Amniotic epithelial cell (primary cell): ENCODE measurements around the gene SDHB.

Experiments used
- DNase-seq: peaks from one replicate; pipeline ENCODE4 v3.0.0-alpha.2; 2010; ENCODE audit warnings: low read depth

Gene SDHB

GRCh38 chr1:17012775-17013490 lies 40.9 kb downstream of the SDHB start:
- no peak for DNase-seq

DNA sequence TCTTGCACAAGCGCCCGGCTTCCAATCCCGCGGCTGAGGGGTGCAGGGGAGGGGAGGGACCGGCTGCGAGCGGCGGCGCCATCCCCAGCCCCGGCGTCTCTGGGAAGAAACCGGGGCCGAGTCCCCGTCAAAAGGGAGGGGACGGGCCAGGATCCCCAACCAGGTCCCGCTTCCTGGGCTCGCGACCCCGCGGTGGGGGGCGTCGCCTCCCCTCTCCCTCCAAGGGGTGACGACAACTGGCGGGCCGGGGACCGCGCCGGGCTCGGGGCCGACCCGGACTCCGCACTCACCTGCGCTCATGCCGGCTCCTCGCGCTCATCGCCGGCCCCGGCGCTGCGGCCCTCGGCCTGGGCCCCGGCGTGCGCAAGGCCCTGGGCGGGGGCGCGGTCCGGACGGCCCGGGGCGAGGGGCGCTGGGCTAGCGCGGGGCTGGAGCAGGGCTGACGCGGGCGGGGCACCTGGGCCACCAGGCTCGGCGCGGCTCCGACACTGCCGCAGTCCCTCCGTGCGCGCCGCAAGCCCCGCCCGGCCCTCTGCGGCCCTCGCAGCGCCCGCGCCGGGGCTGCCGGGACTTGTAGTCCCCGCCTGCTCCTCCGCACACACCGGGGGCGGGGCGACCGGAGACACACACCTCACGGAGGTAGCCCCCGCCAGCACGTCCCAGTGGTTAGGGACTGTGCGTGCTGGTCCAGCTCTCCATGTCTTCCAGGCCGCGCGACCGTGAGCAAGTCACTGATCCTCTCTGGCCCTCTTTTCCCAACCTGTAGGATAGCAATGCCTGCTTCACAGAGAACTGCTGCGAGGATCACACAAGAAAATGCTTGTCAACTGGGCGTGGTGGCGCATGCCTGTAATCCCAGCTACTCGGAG lies 42.2 kb downstream of the SDHB start, which contains the start of gene ATP13A2:
TSS of gene ATP13A2 (minus strand) at position 490 of the 869 bp plus-strand sequence. CDS start at position 300, 190 bp downstream.
- peak; percentile 38 for DNase-seq

DNA sequence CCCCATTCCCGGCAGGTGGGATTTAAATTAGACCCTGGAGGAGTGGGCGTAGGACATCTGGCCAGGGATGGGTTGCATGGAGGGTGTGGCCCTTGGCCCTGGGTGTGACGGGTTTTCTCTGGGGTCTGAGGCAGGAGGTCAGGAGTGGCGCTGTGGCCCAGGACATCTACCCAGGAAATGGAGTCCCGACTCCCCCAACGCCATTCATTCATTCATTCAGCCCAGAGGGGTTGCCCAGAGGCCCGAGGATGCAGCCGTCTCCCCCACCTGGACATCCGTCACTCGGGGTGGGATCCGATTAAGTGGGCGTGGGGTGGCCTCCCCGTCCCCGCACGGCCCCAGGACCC lies 42.8 kb downstream of the SDHB start:
- DNase-seq: no peak

DNA sequence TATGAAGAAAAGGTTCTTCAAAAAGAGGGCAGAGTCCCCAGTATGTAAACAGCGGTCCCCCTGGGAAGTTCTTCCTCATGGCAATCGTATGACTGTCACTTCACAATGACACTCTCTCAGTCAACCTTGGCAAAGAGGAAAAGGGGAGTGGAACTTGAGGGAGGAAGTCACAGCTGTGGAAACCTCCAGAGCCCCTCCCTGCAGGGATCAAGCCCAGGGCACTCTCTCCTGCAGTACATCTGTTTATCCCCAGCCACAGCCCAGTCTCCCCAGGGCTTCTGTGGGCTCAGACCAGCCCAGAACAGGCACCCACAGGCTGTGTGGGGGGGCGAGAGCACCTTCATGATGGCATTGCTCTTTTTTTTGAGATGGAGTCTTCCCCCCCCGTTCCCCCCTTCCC lies 44.1 kb downstream of the SDHB start:
- no peak for DNase-seq

DNA sequence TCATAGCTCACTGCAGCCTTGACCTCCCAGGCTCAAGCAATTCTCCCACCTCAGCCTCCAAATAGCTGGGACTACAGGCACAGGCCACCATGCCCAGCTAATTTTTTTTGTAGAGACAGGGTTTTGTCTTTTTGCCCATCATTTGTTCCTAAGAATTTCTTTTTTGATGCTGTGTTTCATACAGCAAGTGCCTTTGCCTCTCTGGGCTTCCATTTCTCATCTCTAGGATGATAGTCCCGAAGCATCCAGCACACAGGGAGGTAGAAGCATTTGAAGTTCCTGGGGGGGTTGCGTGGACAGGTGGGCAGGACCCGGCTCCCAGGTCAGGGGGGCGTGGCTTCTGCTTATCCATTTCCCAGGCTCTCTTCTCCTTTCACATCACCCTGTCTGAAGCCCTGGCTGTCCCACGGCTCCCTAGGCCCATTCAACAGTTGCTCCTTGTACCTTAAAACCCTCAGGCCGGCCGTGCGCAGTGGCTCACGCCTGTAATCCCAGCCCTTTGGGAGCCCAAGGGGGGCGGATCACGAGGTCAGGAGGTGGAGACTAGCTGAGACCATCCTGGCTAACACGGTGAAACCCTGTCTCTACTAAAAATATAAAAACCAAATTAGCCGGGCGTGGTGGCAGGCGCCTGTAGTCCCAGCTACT lies 45.5 kb downstream of the SDHB start:
- DNase-seq: no peak

DNA sequence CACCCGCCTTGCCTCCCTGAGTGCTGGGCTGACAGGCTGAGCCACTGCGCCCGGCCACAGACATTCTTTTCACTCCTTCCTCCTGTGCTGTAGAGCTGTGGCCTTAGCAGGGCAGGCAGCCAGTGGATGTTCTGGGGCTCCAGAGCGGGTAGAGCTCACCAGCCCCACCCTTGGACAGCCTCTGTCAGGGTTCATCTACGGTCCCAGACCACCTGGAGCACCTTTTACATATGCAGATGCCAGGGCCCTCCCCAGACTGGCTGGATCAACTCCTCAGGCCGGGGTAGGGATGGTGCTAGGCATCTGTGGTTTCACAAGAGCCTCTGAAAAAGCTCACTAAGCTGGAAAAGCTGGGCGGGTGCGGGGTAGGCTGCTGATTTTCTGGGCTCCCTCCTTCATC lies 46.7 kb downstream of the SDHB start:
- DNase-seq: peak; percentile 8

GRCh38 chr1:17005365-17005740 lies 48.5 kb downstream of the SDHB start:
- no peak for DNase-seq

DNA sequence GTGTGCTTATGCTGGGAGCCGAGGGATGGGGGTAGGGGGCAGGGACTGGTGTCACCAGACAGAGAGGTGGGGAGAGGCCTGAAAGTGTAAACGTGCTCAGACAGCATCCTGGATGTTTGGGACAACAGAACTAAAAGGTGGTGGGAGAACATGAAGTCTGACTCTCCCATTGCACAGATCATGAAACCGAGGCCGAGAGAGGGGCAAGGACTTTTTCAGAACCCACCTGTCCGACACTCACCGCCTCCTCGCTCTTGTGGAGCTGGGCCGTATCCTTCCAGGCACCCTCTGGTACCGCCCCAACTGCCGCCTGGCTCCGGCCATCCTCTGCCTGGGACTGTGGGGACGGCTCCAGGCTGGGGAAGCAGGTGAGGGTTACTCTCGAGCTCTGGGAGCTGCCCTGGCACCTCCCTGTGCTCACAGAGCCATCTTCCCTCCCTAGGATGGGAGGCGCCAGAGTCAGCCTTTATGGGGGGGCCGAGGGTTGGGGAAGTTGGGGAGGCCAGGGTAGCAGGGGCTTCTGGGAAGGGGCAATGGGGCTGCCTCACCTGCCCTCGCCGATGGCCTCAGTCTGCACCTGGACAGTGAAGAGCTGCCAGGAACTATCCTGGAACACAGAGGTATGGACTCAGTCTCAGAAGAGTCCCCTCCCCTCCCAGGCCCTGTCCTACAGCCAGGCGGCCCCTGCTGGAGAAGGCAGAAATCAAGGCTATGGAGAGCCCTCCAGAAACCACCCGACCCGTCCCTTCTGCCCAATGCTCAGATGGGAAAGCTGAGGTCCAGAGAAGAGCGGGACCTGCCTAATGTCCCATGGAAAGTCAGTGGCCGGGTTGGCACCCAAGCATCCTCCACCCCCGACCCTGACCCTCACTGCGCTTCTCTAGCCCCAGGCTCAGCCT lies 49.1 kb downstream of the SDHB start:
- DNase-seq: no peak

DNA sequence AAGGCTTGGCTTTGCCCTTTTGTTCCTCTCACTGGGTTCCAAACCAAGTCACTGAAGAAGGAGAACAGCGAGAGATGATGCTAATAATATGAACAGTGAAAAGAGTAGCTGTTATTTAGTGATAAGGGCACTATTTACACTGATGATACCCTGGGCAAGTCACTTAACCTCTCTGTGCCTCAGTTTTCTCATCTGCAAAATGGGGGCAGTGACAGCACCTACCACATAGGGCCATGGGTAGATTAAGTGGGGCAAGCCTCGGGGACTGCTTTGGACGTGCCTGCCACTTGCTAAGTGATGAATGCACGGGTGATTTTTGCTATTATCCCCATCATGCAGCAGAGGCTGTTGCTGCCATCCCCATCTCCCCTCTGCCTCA lies 51.3 kb downstream of the SDHB start:
- no peak for DNase-seq

DNA sequence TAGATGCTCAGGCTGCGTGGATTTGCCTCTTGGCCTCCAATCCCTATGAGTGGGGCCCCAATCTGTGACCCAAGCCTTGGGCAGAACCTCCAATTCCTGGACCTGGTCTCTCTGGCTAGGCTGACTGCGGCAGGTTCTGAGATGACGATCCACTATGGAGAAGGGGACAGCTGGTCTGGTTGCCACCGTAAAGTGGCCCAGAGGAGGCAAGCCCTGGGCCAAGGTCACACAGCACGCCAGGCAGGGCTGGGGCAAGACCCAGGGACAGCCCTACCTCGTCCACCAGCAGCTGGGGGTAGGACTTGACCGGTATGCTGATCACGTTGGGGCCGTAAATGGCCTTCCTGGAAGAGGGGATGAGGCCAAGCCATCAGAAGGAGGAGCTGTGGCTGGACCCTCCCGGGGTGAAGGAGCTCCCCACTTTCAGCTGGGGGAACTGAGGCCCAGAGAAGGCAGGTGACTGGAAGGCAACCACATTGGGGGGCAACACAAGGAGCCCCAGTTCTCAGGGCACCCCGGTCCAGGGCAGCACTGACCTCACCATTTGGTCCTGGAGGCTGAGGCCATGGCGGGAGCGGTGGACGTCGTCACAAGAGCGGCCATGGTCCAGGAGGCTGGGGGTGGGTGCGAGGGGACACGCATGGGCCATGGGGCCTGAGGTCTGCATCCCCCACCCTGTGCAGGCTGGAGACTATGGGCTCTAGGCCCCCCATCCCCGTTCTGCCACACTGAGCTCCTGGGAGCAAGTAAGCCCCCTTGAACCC lies 51.9 kb downstream of the SDHB start:
- DNase-seq: no peak

- DNase-seq: no peak
Measured at GRCh38 chr1:16999863-17000262, 54.0 kb downstream of the SDHB start.

GRCh38 chr1:16998589-16998988 lies 55.2 kb downstream of the SDHB start:
- DNase-seq: no peak

DNA sequence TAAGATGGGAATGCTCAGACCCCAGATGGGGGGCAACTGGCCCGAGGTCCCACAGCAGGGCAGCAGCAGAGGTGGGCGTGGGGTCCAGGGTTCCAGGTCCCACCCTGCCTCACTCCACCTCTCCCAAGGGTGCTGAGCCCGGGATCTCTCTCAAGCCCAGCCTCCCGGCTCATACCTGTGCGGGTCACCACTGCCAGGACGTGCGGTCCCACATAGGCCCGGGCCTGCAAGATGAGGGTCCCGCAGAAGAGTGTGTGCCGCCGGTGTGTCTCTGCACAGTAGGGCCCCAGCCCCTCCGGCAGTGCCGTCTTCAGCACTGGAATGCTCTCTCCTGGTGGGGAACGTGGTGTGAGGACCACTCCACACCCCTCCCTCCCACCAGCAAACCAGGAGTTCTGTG lies 57.0 kb downstream of the SDHB start:
- DNase-seq: no peak

DNA sequence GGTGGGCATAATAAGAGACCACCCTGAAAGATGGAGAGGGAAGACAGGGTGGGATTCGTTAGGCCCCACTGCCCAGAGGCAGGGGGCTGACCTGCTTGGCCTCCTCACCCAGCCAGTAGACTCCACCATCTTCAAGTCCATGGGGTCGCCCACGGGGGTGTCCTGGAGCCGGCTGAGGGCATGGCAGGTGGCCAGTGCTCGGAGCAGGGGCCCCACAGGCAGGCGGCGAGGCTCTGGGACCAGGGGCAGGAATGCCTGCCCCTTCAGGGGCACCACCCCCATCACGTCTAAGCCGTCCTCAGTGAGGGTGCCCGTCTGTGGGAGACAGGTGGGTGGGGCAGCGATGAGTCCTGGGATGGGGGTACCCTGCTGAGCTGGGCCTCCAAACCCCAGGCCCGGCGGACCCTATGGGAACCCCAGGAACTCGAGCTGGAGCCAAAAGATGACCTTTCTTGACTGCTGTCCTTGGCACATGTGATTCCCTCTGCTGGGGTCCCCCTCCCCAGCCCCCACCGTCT lies 60.3 kb downstream of the SDHB start:
- DNase-seq: no peak

DNA sequence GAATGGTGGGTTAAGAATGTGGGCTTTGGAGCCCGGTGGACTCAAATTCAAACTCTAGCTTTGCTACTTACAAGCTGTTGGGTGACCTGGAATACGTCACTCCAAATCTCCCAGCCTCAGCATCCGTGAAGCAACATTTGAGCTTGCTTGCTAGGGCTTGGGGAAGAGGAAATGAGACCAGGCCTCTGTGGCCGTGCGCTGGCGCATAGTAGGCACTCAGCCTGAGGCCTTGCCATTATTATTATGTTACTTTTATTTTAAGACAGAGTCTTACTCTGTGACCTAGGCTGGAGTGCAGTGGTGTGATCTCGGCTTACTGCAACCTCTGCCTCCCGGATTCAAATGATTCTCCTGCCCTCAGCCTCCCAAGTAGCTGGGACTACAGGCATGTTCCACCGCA lies 61.2 kb downstream of the SDHB start:
- no peak for DNase-seq

GRCh38 chr1:16992102-16992501 lies 61.7 kb downstream of the SDHB start:
- no peak for DNase-seq

DNA sequence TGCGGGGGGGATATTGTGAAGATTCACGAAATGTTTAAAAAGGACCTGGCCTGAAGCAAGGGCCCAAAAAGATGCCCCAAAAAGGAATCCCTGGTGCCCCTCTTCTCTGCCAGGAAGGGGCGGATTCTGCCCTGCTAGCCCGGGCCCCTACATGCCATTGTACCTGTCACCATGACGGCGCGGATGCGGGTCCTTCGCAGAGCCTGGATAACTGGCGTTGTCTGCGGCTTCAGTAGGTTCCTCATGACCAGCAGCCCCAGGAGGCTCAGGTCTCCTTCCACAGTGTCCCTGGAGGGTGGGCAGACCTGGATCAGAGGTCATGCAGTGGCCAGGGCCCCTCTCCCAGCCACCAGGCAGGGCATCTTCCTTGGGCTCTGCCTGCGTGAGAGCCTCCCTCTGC lies 62.3 kb downstream of the SDHB start:
- no peak for DNase-seq

- DNase-seq: no peak
Measured at GRCh38 chr1:16989676-16990391, 64.0 kb downstream of the SDHB start.

GRCh38 chr1:16988210-16988609 lies 65.6 kb downstream of the SDHB start:
- DNase-seq: no peak

GRCh38 chr1:16986962-16987361 lies 66.9 kb downstream of the SDHB start:
- DNase-seq: no peak
